GM10847 (cell line): ENCODE data around the gene PMEL.

ENCODE experiments used
- POLR2A ChIP-seq: IDR thresholded peaks from 2 replicates; pipeline ENCODE4 v1.6.1; 2011; ENCODE audit not compliant: insufficient read length; ENCODE audit errors: extremely low read depth

Gene PMEL

GRCh38 chr12:55906056-55906455 lies 59.8 kb downstream of the PMEL start:
- no peak for TF ChIP-seq POLR2A
